ENCODE data around the gene F2RL3. TPM values are rescaled to one million over a fixed set of nuclear protein-coding genes. Genes with fewer than 3 reads are reported as not detected.

Gene F2RL3
- polyA plus RNA-seq = 1 to 10 TPM in 1 of 2 donors, under 1 TPM in 1; 0.31 to 1.5 TPM

- H3K27ac ChIP-seq (ENCODE audit: low read depth in 2 of 2, low read length in 1 of 2) = peak within 1 kb of the TSS; percentile 18 to 52
- H3K4me1 ChIP-seq (ENCODE audit: control insufficient read depth in 2 of 2, insufficient read depth in 2 of 2, low read length in 1 of 2) = no peaks in the 10 kb centered on the region
- H3K36me3 ChIP-seq (ENCODE audit: control insufficient read depth in 2 of 2, insufficient read depth in 2 of 2, low read length in 1 of 2) = no peaks in the 10 kb centered on the region
- H3K9me3 ChIP-seq (ENCODE audit: control insufficient read depth in 2 of 2, insufficient read depth in 1 of 2, low read depth in 1 of 2, low read length in 1 of 2) = peaks cover 0 to under 1% of the 10 kb centered on the region in 2 donors
- WGBS, 2 donors = 34% methylated on average over 27 to 31 of the region's 31 CpGs
- H3K27me3 ChIP-seq (ENCODE audit: control insufficient read depth in 1 of 2, insufficient read depth in 2 of 2, low read length in 2 of 2) = no peaks in the 10 kb centered on the region
- H3K4me3 ChIP-seq (ENCODE audit: low read depth in 1 of 2, low read length in 2 of 2) = no peak within 1 kb of the TSS
These were observed at the start of gene F2RL3 for GRCh38 chr19:16888629-16889365. F2RL3 (plus strand) TSS chr19:16888999; CDS start chr19:16889190, 191 bp downstream.

GRCh38 chr19:16841391-16841926 is 47.3 kb upstream of the F2RL3 start:
- Histone ChIP-seq H3K36me3 (ENCODE audit: control insufficient read depth in 2 of 2, insufficient read depth in 2 of 2, low read length in 1 of 2) (peaks cover 17 to 53% of the 10 kb centered on the region in 2 donors), H3K9me3 (ENCODE audit: control insufficient read depth in 2 of 2, insufficient read depth in 1 of 2, low read depth in 1 of 2, low read length in 1 of 2) (no peaks in the 10 kb centered on the region), H3K4me3 (ENCODE audit: low read depth in 1 of 2, low read length in 2 of 2) (no peak overlapping the region), H3K27me3 (ENCODE audit: control insufficient read depth in 1 of 2, insufficient read depth in 2 of 2, low read length in 2 of 2) (no peaks in the 10 kb centered on the region), H3K4me1 (ENCODE audit: control insufficient read depth in 2 of 2, insufficient read depth in 2 of 2, low read length in 1 of 2) (peaks cover 0 to 6% of the 10 kb centered on the region in 2 donors), H3K27ac (ENCODE audit: low read depth in 2 of 2, low read length in 1 of 2) (no peak overlapping the region)
- WGBS, 2 donors = 79 to 86% methylated on average over 15 of the region's 15 CpGs

DNA sequence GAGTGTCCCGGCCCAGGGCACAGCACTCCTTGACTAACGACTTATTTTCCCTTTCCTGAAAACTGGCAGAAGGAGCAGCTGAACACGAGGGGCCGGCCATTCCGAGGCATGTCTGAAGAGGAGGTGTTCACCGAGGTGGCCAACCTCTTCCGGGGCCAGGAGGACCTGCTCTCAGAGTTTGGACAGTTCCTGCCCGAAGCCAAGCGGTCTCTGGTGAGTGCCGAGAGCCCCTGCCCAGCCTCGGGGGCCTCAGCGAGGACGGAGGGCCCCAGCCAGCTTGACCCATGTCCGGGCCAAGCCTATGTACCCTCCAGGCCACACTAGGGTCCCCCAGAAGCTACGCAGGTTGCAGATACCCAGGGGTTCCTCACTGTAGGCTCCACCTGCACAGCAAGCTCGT is 41.9 kb upstream of the F2RL3 start:
- peaks cover 35 to 55% of the 10 kb centered on the region in 2 donors for H3K36me3 ChIP-seq (ENCODE audit: control insufficient read depth in 2 of 2, insufficient read depth in 2 of 2, low read length in 1 of 2)
- WGBS, 2 donors = 95% methylated on average over 16 of the region's 16 CpGs
- no peak overlapping the region for H3K4me3 ChIP-seq (ENCODE audit: low read depth in 1 of 2, low read length in 2 of 2)
- no peaks in the 10 kb centered on the region for H3K9me3 ChIP-seq (ENCODE audit: control insufficient read depth in 2 of 2, insufficient read depth in 1 of 2, low read depth in 1 of 2, low read length in 1 of 2)
- no peak overlapping the region for H3K27ac ChIP-seq (ENCODE audit: low read depth in 2 of 2, low read length in 1 of 2)
- H3K4me1 ChIP-seq (ENCODE audit: control insufficient read depth in 2 of 2, insufficient read depth in 2 of 2, low read length in 1 of 2) = no peaks in the 10 kb centered on the region
- no peaks in the 10 kb centered on the region for H3K27me3 ChIP-seq (ENCODE audit: control insufficient read depth in 1 of 2, insufficient read depth in 2 of 2, low read length in 2 of 2)

- Histone ChIP-seq H3K27me3 (ENCODE audit: control insufficient read depth in 1 of 2, insufficient read depth in 2 of 2, low read length in 2 of 2) (no peaks in the 10 kb centered on the region), H3K4me1 (ENCODE audit: control insufficient read depth in 2 of 2, insufficient read depth in 2 of 2, low read length in 1 of 2) (no peaks in the 10 kb centered on the region), H3K4me3 (ENCODE audit: low read depth in 1 of 2, low read length in 2 of 2) (no peak overlapping the region), H3K9me3 (ENCODE audit: control insufficient read depth in 2 of 2, insufficient read depth in 1 of 2, low read depth in 1 of 2, low read length in 1 of 2) (no peaks in the 10 kb centered on the region), H3K27ac (ENCODE audit: low read depth in 2 of 2, low read length in 1 of 2) (no peak overlapping the region), H3K36me3 (ENCODE audit: control insufficient read depth in 2 of 2, insufficient read depth in 2 of 2, low read length in 1 of 2) (peaks cover 37 to 57% of the 10 kb centered on the region in 2 donors)
- 97 to 100% methylated on average over 6 of the region's 6 CpGs for WGBS, 2 donors
These were observed 41.4 kb upstream of the F2RL3 start for GRCh38 chr19:16847430-16847829.

GRCh38 chr19:16849168-16849567 is 39.6 kb upstream of the F2RL3 start:
- Histone ChIP-seq H3K36me3 (ENCODE audit: control insufficient read depth in 2 of 2, insufficient read depth in 2 of 2, low read length in 1 of 2) (peaks cover 43 to 66% of the 10 kb centered on the region in 2 donors), H3K4me1 (ENCODE audit: control insufficient read depth in 2 of 2, insufficient read depth in 2 of 2, low read length in 1 of 2) (no peaks in the 10 kb centered on the region), H3K27me3 (ENCODE audit: control insufficient read depth in 1 of 2, insufficient read depth in 2 of 2, low read length in 2 of 2) (no peaks in the 10 kb centered on the region), H3K4me3 (ENCODE audit: low read depth in 1 of 2, low read length in 2 of 2) (no peak overlapping the region), H3K9me3 (ENCODE audit: control insufficient read depth in 2 of 2, insufficient read depth in 1 of 2, low read depth in 1 of 2, low read length in 1 of 2) (no peaks in the 10 kb centered on the region), H3K27ac (ENCODE audit: low read depth in 2 of 2, low read length in 1 of 2) (no peak overlapping the region)
- 83 to 91% methylated on average over 1 of the region's 1 CpG for WGBS, 2 donors

DNA sequence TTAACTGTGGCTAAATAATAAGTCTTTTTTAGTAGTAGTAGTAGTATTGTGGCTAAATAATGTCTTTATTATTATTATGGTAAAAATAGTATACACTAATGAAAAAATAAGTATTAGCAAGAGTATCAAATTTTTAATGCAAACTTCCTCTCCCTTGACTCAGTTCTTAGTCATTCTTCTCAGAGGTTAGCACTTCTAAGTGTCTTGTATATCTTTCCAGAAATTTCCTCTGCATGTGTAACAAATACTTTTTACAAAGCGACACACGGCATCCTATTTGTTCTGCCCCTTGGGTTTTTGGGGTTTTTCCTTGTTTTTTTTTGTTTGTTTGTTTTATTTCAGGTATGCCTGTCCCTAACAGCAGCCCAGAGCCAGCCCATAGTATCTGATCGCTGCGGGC is 38.7 kb upstream of the F2RL3 start:
- H3K4me3 ChIP-seq (ENCODE audit: low read depth in 1 of 2, low read length in 2 of 2) = no peak overlapping the region
- WGBS, 2 donors = 94 to 97% methylated on average over 4 of the region's 4 CpGs
- no peaks in the 10 kb centered on the region for H3K27me3 ChIP-seq (ENCODE audit: control insufficient read depth in 1 of 2, insufficient read depth in 2 of 2, low read length in 2 of 2)
- H3K27ac ChIP-seq (ENCODE audit: low read depth in 2 of 2, low read length in 1 of 2) = no peak overlapping the region
- no peaks in the 10 kb centered on the region for H3K4me1 ChIP-seq (ENCODE audit: control insufficient read depth in 2 of 2, insufficient read depth in 2 of 2, low read length in 1 of 2)
- H3K9me3 ChIP-seq (ENCODE audit: control insufficient read depth in 2 of 2, insufficient read depth in 1 of 2, low read depth in 1 of 2, low read length in 1 of 2) = no peaks in the 10 kb centered on the region
- peaks cover 47 to 64% of the 10 kb centered on the region in 2 donors for H3K36me3 ChIP-seq (ENCODE audit: control insufficient read depth in 2 of 2, insufficient read depth in 2 of 2, low read length in 1 of 2)

DNA sequence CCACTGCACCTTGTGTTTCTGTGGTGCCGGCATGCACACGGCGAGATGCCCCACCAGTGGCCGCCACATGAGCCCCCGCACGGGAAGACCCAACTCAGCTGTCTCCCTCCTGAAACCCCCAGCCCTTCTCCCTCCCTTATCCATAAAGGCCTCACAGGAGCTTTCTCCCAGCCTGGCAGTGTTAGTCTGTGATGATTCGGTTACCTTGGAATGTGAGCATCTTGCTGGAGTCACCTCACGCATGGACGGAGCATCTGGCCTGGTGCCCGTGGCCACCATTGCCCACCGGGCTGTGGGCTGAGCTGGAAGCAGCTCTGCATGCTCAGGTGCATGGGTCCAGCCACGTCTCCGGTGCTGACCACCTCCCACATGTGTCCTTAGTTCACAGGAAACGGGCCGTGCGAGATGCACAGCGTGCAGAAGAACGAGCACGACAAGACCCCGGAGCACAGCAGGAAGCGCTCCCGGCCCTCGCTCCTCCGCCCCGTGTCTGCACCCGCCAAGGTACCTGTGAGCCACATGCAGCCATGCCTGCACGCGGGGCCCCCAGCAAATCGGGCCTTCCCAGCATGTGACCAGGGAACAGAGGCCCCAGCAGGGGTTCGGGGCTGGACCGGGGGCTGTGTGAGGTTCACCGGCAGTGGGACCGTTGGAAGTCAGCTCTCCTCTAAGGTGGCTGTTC is 37.6 kb upstream of the F2RL3 start:
- Histone ChIP-seq H3K36me3 (ENCODE audit: control insufficient read depth in 2 of 2, insufficient read depth in 2 of 2, low read length in 1 of 2) (peaks cover 44 to 63% of the 10 kb centered on the region in 2 donors), H3K9me3 (ENCODE audit: control insufficient read depth in 2 of 2, insufficient read depth in 1 of 2, low read depth in 1 of 2, low read length in 1 of 2) (no peaks in the 10 kb centered on the region), H3K4me3 (ENCODE audit: low read depth in 1 of 2, low read length in 2 of 2) (no peak overlapping the region), H3K27ac (ENCODE audit: low read depth in 2 of 2, low read length in 1 of 2) (no peak overlapping the region), H3K27me3 (ENCODE audit: control insufficient read depth in 1 of 2, insufficient read depth in 2 of 2, low read length in 2 of 2) (no peaks in the 10 kb centered on the region), H3K4me1 (ENCODE audit: control insufficient read depth in 2 of 2, insufficient read depth in 2 of 2, low read length in 1 of 2) (no peaks in the 10 kb centered on the region)
- WGBS, 2 donors = 94% methylated on average over 33 of the region's 33 CpGs

- Histone ChIP-seq H3K9me3 (ENCODE audit: control insufficient read depth in 2 of 2, insufficient read depth in 1 of 2, low read depth in 1 of 2, low read length in 1 of 2) (no peaks in the 10 kb centered on the region), H3K27ac (ENCODE audit: low read depth in 2 of 2, low read length in 1 of 2) (no peak overlapping the region), H3K4me3 (ENCODE audit: low read depth in 1 of 2, low read length in 2 of 2) (no peak overlapping the region), H3K27me3 (ENCODE audit: control insufficient read depth in 1 of 2, insufficient read depth in 2 of 2, low read length in 2 of 2) (no peaks in the 10 kb centered on the region), H3K36me3 (ENCODE audit: control insufficient read depth in 2 of 2, insufficient read depth in 2 of 2, low read length in 1 of 2) (peaks cover 31 to 45% of the 10 kb centered on the region in 2 donors), H3K4me1 (ENCODE audit: control insufficient read depth in 2 of 2, insufficient read depth in 2 of 2, low read length in 1 of 2) (no peaks in the 10 kb centered on the region)
- WGBS, 2 donors = 95 to 96% methylated on average over 7 of the region's 7 CpGs
These were observed 35.7 kb upstream of the F2RL3 start for GRCh38 chr19:16853066-16853465.

DNA sequence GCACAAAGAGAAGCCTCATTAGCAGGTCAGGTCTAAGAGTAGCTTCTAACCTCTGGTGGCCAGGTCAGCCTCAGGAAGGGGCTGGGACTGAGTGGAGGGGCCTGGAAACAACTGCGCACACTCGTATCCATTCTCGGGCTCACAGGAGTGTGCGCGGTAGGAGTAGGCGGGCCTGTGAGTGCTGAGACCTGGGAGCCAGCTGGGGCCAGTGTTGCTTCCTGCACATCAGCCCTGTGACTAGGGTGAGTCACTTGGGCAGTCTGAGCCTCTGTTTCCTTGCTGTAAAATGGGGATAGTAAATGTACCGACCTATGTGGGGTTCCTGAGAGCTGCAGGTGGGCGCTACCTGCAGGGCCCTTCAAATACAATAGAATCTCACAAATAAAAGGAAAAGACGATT is 32.7 kb upstream of the F2RL3 start:
- no peaks in the 10 kb centered on the region for H3K4me1 ChIP-seq (ENCODE audit: control insufficient read depth in 2 of 2, insufficient read depth in 2 of 2, low read length in 1 of 2)
- H3K4me3 ChIP-seq (ENCODE audit: low read depth in 1 of 2, low read length in 2 of 2) = no peak overlapping the region
- no peaks in the 10 kb centered on the region for H3K27me3 ChIP-seq (ENCODE audit: control insufficient read depth in 1 of 2, insufficient read depth in 2 of 2, low read length in 2 of 2)
- peaks cover 24 to 41% of the 10 kb centered on the region in 2 donors for H3K36me3 ChIP-seq (ENCODE audit: control insufficient read depth in 2 of 2, insufficient read depth in 2 of 2, low read length in 1 of 2)
- no peaks in the 10 kb centered on the region for H3K9me3 ChIP-seq (ENCODE audit: control insufficient read depth in 2 of 2, insufficient read depth in 1 of 2, low read depth in 1 of 2, low read length in 1 of 2)
- 92 to 93% methylated on average over 9 of the region's 9 CpGs for WGBS, 2 donors
- no peak overlapping the region for H3K27ac ChIP-seq (ENCODE audit: low read depth in 2 of 2, low read length in 1 of 2)

Measured in esophagus (tissue), 2 donors.